RWPE1 (cell line): ENCODE results near the gene LRRC2.
"Not testable (repeated sequence)": the region's sequence is repeated elsewhere in the genome, so short reads cannot be mapped to it uniquely, and the experiment has no call there.

Source experiments
- CTCF ChIA-PET: fragments of 350-600 bp; sonication (Branson Sonifier 250); formaldehyde crosslinking; extraction: SDS; loops from one replicate; lab custom pipeline; 2021; lab: Yijun Ruan, JAX
- POLR2A ChIA-PET: fragments of 400-600 bp; formaldehyde crosslinking; extraction: SDS; loops from one replicate; lab custom pipeline; 2020; ENCODE audit warnings: antibody characterized with exemption; ENCODE audit not compliant: low non-redundant PET; lab: Yijun Ruan, JAX
- DNase-seq: peaks from one replicate; pipeline ENCODE4 v3.0.0; 2012; ENCODE audit warnings: low spot score
- H3K27ac ChIP-seq: fragments of 450-650 bp; 2 replicates; pipeline ENCODE4 v1.5.1; 2017
- TF ChIP-seq, protein P1 (sequence below): fragments of 450-650 bp; conservative IDR thresholded peaks from 2 replicates; pipeline ENCODE4 v1.5.1; 2017; ENCODE audit warnings: low read depth, mild to moderate bottlenecking

Gene LRRC2

DNA sequence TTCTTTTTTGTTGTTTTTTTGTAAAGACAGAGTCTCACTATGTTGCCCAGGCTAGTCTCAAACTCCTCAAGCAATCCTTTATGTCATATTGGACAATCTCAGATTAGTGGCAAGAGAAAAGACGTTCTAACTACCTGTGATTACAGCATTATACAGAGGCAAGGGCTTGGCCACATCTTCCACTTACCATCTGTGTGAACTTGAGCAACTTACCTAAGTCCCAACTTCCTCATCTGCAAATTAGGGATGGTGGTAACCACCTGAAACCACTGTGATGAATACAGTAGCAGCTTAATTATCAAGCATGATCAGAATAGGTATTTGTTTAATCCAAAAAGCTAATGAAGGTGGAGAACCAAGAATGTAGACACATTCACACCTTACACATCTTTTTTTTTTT, 16.1 kb downstream of the LRRC2 start:
- no peak overlapping the region for H3K27ac ChIP-seq
- DNase-seq: no peak
- ChIA-PET POLR2A (no interaction called here), CTCF (no interaction called here)
- TF ChIP-seq, protein P1, sequence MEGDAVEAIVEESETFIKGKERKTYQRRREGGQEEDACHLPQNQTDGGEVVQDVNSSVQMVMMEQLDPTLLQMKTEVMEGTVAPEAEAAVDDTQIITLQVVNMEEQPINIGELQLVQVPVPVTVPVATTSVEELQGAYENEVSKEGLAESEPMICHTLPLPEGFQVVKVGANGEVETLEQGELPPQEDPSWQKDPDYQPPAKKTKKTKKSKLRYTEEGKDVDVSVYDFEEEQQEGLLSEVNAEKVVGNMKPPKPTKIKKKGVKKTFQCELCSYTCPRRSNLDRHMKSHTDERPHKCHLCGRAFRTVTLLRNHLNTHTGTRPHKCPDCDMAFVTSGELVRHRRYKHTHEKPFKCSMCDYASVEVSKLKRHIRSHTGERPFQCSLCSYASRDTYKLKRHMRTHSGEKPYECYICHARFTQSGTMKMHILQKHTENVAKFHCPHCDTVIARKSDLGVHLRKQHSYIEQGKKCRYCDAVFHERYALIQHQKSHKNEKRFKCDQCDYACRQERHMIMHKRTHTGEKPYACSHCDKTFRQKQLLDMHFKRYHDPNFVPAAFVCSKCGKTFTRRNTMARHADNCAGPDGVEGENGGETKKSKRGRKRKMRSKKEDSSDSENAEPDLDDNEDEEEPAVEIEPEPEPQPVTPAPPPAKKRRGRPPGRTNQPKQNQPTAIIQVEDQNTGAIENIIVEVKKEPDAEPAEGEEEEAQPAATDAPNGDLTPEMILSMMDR: no peak

DNA sequence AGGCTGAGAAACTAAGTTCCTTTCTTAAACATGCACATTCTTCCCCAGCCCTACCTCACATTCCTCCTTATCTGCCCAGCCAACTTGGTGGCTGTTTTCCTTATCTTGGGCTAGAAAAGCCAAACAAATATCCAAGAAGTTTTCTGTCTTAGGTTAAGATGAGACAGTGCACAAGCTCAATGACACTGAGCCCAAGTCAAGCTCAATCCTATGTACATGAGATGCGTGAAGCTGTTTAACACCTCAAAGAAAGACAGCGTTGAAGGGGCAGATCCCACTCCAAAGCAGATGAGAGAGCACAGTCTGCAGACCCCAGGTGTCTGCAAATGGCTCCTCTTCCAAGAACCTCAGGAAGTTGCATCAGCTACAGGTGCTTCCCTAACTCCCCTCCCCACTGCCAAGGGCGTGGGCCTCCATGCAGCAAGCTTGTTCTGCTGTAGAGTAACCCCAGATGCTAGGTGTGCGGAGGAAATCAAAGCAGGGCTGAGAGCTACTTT, 16.6 kb downstream of the LRRC2 start:
- CTCF ChIA-PET: no interaction called here
- H3K27ac ChIP-seq: no peak overlapping the region
- no peak for DNase-seq
- TF ChIP-seq, protein P1: no peak
- POLR2A ChIA-PET: no interaction called here

DNA sequence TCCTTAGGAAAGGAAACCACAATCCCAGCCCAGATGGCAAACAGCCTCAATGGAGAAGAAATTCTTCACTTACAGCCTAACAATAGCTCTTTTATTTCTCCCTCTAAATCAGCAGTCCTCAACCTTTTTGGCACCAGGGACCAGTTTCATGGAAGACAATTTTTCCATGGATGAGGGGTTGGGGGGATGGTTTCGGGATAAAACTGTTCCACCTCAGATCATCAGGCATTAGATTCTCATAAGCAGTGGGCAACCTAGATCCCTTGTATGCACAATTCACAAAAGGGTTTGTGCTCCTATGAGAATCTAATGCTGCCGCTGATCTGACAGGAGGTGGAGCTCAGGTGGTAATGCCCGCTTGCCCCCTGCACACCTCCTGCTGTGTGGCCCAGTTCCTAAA, 17.5 kb downstream of the LRRC2 start:
- H3K27ac ChIP-seq, POLR2A ChIA-PET, CTCF ChIA-PET, DNase-seq: not testable (repeated sequence)

DNA sequence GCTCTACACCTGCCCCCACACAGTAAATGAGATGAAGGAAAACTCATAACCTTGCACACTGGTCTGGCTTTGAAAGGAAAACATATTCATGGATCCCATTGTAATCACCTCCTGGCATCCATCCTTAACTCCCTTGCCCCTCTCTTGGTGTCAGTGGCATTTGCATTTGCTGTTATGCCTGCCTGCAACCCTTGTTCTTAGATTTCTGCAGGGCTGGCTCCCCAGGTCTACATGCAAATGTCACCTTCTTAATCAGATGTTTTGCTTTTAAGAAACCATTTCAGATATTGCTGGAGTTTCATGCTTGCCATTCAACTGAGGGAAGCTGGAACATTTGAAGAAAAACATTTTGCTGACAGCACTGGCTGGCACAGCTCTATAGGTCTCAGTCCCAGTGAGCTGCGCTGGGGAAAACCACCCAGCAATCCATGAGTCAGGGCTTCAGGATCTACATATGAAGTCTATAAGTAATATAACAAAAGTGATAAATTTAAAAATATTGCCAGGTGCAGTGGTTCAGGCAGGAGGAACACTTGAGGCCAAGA, 19.1 kb downstream of the LRRC2 start:
- ChIA-PET POLR2A (no interaction called here), CTCF (interaction anchor here (0.6 kb wide), 1 partner anchor 307 kb away, joined by 6 read pairs; no protein-coding TSS in a partner anchor)
- no peak for DNase-seq
- H3K27ac ChIP-seq: no peak overlapping the region
- TF ChIP-seq, protein P1: no peak

DNA sequence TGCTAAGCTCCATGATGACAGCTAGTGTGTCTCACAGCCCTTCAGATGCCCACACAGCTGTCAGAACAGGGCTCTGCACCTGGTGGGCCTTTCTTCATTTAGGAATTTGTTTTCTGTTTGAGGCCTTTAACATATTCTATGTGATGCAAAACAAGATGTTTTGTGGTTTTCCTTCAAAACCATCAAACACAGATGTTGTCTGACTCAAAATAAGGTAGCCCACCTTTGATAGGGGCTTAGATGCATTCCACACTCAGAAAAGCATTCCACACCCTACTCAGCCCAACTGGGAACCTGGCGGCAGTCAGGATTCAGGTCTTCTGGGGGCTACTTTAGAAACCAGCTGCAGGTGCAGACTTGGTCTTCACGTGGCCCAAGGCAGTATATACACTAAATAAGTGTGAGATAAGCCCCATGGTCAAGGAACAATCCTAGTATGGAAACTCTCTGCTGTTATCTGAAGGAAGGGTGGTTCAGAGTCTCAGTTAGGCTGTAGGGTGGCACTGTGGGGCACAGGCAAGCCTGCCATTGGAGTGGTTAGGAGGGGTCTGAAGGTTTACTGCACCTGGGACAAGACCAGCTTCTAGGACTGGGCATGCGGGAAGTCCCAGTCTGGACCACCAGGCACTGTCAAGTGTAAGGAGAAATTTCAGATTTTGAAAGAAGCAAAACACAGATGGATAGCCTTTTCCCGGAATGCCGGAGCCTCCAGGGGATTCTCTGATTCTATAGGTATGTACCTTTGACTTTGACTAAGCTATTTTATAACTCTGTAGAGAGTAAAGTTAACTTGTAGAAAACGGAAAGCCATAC, 20.1 kb downstream of the LRRC2 start:
- no peak overlapping the region for H3K27ac ChIP-seq
- no peak for DNase-seq
- POLR2A ChIA-PET: no interaction called here
- TF ChIP-seq, protein P1: no peak
- CTCF ChIA-PET: interaction anchor here (0.6 kb wide), 1 partner anchor 694 kb away, joined by 4 read pairs; no protein-coding TSS in a partner anchor

DNA sequence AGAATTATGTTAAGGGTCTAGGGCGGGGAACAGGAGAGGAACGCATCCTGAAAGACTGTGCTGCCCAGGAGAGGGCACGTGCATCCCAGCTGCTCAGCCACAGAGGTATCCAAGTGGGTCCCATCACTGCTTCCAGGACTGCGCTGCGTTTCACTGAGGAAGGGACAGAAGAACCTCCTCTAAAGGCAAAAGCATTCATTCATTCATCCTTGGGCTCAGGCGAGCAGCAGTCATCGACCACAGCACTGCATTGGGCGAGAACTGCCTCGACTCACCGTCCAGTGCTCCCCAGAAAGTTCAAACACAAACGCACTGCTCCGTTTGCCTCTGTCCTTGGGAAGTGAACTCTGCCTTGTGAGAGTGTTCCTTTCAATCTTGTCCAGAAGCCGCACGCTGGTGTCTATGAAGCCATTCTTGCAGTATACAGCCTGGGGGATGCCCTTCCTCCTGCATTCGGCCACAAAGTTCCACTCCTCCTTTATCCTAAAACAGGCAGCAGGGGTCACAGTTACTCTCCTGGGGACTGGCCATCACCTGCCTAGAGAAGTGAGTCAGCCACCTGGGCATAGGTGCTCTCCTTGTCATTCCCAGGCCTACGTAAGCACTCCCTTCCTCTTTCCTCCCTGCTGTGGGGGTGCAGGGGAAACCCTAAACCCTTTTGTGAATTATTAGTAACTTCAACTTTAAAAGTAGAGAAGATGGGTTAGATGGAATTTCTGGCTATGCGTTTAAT, 21.2 kb downstream of the LRRC2 start:
- DNase-seq: no peak
- TF ChIP-seq, protein P1: no peak
- no peak overlapping the region for H3K27ac ChIP-seq
- POLR2A ChIA-PET: no interaction called here
- CTCF ChIA-PET: no interaction called here
